AML-193 (cell line): ENCODE measurements around the gene PLXNC1.
A peak's percentile ranks its signal among the peaks of the same experiment; 100 is the strongest.

Experiments
- DNase-seq, 2 experiments: peaks; one replicate each; lab custom pipeline; 2025; lab: John Stamatoyannopoulos, UW

Gene PLXNC1

DNA sequence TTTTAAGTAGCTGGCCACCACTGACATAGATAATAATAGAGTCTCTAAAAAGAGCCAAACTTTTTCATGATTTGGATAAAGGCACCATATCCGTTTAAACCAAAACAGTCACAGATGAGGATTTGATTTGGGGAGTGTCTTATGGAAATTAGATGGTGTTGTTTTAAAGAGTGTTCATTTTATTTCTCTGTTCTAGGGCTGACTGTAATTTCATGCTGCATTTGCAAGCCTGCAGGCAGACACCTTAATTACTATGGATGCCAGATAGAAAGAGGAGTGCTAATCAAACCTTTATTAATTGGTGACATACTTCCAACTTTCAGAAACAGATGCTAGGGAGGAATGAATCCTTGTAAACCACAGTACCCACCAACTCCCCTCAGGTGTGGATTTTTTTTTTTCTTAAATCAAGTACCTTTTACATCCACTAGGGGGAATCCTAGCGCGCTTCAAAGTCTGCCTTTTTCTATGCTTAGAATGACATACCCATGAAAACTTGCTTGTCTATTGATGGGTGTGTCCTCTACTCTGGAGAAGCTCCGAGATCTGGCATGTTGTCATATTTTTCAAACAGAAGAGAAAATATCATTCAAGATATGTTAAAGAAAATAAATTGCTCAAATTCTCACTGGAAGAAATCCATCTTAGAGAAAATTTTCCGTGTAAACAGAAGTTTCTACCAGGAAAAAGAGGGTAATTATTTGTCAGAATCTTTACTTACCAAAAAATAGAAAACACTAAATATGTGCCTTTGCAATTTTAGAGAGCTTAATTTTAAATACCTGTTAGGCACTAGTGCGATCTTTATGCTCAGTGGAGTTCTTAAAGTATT lies 14.2 kb upstream of the PLXNC1 start:
- DNase-seq: peak; percentile 62 to 63

DNA sequence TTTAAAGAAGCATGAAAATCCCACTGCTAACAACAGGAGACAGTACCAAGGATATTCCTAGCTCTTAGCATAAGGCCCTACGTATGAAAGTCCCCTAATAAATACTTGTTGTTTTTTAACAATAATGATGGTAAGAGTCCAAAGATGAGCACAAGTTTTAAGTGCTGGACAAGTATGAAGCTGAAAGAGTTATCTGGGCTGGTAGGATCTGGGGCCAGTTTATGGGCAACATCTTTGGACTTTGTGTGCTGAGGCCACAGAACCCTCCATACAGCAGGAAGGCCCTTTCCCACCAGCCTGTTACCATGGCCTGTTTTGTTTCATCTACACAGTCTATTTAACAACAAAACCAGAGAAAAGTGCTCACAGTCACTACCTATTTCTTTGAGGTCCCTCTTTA lies 12.5 kb upstream of the PLXNC1 start:
- DNase-seq: no peak

DNA sequence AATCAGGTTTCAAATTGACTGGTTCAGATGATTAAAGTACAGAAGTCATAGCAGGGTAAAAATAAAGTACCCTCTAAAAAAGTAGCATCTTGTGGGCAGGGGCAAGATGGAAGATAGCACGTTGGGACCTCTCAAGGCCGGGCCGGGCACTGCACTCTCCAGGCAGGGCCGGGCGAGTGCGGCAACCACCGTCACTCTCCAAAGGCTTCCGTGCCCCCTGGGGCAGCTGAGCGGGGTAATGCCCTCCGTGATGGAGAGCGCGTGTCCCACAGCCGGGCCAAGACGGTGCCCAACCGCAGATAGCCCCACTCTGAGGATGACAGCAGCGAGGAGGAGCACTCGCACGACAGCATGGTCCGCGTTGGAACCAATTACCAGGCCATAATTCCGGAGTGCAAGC lies 8.6 kb upstream of the PLXNC1 start:
- DNase-seq: no peak

DNA sequence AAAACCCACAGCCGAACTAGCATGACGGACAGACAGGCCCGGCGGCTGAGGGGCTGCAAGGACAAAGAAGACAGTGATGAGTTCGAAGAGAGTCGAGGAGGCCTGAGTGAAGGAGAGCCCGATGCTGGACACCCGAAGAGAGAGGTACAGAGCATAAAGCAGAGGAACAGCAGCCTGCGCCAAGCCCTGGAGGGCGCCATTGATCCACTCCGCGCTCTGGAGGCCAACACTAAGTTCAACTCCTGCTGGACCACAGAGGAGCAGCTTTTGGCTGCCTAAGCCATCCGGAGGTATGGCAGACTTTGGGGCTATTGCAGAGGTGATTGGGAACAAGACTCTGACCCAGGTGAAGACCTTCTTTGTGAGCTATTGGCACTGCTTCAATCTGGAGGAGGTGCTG lies 7.8 kb upstream of the PLXNC1 start:
- DNase-seq: peak; percentile 10 to 20

DNA sequence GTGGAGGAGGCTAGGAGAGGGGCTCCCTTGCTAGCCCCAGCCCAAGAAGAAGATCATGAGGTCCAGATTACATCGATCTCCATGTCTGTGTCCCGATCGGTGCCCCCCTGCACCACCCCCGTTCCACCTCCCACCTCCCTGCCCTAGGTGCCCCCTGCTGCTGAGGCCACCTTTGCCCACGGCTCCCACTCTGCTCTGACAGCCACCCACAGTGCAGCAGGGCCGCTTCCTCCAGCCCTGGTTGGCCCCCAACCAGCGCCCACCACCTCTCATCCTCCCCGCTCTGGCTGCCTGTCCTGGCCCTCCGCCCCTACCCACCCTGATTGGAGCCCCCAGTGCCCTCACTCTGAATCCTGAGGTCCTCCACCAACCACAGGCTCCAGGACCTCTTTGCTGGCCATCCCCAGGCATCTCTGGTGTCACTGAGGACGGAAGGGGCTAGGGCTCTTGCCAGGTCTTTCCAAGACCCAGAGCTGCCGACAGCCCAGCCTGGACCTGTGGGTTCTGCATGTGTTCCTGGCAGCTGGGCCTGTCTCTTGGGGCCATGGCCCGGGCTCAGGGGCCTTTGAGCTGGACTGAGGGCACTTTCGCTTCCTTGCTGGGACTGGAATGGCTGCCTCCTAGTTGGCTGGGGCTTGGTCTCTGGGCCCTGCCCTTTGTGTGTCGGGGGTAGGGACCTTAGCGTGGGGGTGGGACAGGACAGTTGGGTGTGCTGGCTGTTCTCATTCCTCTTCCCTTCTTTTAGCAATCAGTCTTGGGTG lies 7.2 kb upstream of the PLXNC1 start:
- DNase-seq: no peak

DNA sequence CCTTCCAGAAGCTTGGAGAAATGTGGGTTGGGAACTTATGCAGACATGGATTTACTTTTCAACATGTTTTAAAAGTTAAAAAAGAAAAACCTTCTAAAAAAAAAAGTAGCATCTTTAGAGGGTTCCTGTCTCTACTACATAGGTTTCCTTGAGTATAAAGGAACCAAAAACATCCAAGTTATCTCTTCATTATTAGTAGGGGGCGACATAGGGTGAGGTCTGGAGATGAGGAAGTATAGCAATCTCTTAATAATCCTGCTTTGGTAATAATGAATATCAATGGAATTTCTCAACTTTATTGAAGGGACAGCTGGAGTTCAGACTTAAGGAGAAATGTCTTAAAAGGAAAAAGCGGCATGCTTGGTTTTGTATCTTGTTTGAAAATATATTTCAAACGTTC lies 6.5 kb upstream of the PLXNC1 start:
- no peak for DNase-seq

DNA sequence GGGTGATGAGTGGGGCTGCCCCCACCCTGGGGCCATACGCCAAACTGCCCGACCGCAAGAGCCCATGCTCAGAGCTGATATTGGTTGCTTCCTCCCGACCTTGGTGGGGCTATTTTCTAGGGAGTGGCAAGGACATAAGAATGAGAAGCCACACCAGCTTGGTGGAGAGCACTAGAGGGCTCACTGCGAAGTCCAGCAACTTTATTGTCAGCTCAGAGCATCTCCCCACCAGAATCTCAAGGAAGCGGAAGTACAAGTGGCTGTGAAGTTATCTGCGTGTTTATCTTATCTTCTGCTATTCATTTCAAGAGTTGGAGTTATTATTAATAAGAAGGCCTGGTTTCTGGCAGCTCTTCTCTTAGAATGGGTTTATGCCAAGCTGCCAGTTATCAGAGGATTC lies 4.9 kb upstream of the PLXNC1 start:
- DNase-seq: no peak

DNA sequence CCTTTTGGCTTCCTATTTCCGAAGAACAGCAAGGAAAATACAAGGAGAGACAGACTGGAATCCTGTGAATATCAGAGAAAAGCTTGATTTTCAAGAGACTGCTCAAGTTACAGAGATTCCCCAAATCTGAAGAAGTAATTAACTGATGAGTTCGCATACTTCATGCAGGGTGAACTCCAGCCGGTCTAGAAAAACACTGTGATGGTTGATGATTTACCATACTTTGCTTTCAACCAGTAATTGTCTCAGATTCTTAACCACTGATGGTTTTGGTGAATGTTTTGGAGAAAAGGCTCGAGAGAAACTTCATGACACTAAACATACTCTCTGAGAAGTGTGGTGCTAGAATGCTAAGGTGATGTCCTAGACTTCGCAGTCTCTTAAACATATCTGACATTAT lies 4.4 kb upstream of the PLXNC1 start:
- no peak for DNase-seq

DNA sequence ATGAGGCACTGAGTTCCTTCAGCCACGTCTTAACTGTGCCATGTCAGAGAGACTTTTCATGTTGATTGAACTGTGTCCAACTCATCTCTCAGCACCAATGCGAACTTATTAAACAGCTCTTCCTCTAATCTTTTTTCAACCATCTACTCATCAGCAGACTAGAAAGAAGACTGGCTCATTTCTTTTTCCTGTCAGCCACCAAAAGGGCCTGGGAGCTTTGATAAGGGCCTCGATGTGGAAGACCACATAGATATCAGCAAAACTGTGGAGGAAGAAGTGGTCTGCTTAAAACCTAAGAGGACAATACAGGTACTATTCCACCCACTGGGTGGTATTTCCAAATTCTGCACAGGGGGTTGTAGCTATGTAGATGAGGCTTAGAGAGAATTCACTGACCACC lies 3.6 kb upstream of the PLXNC1 start:
- DNase-seq: no peak

DNA sequence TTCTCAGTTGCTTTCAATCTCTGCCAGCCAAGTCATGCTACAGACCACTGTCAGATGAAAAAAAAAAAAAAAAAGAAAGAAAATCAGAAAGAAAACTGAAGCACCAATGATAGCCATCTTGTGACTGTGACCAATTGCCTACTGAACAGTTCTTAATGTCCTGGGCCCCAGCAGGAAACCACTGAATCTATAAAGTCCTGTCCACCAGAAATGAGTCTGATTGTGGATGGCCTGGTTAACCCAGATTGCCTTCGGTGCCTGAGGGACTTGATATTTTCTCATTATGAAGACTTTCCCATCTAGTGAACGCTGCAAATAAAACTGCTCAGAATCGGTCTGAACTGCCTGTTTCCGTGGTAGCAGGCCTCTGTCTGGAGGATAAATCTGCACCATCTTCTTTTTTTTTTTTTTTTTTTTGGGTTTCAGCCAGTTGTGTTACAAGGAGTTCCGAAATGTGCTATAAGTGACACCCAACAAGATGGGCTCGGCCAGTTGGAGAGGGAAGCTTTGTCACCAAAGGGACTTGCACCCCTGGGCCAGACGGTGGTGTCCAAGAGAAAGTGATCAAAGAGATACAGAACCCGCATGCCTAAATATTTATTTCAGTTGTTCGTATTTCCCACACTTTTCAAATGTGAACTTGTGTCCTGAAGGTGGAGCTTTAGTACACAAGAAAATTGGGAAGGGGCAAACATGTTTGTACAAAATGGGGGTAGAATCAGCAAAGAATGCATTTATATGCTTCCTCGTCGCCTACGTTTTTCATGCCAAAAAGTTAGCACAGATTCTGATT lies 3.0 kb upstream of the PLXNC1 start:
- peak; percentile 34 to 57 for DNase-seq

DNA sequence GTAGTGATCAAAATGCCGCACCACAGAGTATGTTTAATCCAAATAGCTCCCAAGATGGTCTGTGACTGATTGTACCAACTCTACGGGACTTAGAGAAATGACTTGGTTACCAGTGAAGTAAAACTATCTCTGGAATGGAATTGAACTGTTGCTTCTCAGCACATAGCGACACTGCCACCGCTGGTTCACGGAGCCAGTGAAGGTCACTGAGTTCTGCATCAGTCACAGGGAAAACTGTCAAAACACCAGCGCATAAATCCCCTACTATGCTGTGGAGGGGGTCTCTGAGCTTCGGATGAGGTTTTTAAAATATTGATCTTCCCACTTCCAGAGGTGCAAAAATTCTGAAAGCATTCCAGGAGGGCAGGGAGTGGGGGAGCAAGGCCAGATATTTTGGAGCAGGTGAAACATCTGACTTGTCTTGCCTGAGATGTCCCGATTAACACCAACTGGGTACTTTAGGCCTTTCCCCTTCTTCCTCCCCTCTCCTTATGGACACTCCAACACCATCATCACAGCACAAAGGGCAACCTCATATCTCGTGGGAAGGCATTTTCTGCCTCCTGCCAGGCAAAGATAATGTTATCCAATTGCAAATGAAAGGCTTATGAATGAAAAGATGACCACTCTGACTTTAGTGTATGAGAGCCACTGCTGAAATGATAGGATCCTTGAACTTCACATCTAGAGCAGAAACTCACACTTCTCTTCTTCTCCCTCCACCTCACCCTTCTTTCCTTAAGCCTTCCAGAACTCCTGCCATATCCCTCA lies 2.0 kb upstream of the PLXNC1 start:
- DNase-seq: no peak

DNA sequence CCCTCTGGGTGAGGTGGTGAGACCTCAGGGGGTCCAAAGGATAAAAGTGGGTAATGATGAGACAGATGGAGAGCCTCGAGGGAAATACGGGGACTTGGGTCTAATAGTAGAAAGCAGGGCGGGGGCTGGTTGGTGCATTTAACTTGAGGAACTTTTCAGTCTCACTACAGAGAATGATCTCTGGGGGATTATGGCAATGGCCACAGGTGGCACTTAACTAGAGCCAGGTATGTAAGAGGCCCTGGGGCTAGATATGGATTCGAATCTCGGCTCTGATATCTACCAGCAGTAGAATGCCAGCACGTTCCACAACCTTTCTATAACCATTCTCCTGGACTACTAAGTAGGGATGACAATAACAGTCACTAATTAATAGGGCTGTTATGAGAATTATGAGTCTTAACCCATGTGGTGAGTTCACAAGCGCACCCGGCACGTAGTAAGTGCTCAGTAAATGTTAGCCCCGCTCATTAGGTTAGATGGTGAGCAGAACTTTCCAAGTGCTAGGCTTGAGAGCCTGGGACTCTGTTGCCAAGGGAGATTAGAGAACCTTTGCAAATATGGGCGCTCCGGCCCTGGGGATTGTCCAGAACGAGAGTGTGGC lies 888 bp upstream of the PLXNC1 start:
- no peak for DNase-seq

DNA sequence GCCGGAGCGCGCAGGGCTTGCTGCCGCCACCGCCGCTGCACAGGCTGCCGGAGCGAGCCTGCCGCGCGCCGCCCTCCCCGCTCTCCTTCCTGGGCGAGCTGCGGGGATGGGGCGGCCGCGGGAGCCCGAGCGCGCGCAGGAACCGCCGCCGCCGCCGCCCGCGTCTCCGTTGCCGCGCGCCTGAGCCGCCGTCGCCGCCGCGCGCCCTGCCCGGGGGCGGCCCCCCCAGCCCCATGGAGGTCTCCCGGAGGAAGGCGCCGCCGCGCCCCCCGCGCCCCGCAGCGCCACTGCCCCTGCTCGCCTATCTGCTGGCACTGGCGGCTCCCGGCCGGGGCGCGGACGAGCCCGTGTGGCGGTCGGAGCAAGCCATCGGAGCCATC lies 352 bp downstream of the PLXNC1 start:
- DNase-seq: no peak

DNA sequence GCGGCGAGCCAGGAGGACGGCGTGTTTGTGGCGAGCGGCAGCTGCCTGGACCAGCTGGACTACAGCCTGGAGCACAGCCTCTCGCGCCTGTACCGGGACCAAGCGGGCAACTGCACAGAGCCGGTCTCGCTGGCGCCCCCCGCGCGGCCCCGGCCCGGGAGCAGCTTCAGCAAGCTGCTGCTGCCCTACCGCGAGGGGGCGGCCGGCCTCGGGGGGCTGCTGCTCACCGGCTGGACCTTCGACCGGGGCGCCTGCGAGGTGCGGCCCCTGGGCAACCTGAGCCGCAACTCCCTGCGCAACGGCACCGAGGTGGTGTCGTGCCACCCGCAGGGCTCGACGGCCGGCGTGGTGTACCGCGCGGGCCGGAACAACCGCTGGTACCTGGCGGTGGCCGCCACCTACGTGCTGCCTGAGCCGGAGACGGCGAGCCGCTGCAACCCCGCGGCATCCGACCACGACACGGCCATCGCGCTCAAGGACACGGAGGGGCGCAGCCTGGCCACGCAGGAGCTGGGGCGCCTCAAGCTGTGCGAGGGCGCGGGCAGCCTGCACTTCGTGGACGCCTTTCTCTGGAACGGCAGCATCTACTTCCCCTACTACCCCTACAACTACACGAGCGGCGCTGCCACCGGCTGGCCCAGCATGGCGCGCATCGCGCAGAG lies 873 bp downstream of the PLXNC1 start:
- peak in 1 of 2 experiments; percentile 29 for DNase-seq

DNA sequence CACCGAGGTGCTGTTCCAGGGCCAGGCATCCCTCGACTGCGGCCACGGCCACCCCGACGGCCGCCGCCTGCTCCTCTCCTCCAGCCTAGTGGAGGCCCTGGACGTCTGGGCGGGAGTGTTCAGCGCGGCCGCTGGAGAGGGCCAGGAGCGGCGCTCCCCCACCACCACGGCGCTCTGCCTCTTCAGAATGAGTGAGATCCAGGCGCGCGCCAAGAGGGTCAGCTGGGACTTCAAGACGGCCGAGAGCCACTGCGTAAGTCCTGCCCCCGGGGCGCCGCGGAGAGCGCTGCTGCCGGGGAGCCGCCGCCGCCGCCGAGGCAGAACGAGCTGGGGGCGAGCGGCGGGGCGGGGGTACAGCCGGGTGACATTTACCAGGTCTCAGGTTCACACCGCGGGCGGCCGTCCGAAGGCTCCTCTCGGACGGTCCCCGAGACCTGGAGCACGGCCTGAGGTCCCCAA lies 1.4 kb downstream of the PLXNC1 start:
- DNase-seq: no peak

DNA sequence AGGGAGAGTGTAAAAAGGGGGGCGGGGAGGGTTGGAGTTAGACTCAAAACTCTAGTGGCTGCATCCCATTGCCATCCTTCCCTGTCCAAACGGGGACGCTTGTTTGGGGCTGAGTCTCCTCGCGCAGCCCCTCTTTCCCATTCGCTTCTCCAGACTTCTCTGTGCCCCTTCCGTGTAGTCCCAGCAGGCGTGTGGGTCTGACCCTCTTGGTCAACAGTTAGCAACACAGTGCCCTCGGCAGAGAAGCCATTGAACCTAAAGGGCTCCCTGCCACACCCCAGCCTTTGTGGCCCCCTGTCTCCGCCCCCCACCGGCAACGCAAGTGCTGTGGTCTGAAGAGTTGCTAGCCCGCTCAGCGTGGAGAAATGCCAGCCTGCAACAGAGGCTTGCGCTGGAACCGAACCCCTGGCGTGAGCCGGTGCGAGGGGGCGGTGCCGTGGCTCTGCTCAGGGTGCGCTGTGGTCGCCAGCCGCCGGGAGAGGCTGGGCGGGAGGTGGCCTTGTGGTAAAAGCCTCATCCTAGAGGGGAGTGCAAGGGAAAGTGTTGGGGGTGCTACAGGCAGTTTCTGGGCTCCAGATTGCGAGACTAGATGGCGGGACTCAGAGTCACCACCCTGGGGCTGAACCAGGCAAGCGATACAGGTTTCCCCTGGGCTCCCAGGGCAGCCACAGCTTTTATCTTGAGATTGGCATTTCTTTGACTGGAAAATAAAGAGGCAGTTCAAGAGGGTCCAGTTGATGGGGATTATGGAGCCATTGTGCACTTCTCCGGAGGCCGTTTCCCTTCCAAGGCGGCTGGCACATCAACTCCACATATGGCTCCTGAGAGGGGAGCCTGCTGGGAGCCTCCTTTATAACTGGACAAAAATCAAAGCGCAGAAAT lies 2.1 kb downstream of the PLXNC1 start:
- DNase-seq: no peak

DNA sequence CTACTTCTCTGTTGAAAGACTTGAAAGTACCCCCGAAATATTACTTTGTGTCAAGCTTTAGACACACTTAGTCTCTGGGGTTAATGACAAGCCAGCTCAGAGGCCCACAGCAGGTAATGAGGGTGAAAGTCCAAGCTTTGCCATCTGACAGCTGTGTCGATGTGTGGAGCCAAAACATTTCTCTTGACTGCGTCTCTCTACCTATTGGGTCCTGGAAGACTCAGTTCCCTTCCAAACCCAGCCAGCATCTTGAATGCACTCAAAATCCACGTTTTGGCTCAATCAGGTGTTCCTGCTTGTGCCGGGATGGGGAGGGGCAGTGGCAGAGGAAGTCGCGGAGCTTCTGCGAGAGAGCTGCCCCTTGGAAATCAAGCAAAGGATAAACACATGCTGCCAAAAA lies 3.2 kb downstream of the PLXNC1 start:
- DNase-seq: no peak

DNA sequence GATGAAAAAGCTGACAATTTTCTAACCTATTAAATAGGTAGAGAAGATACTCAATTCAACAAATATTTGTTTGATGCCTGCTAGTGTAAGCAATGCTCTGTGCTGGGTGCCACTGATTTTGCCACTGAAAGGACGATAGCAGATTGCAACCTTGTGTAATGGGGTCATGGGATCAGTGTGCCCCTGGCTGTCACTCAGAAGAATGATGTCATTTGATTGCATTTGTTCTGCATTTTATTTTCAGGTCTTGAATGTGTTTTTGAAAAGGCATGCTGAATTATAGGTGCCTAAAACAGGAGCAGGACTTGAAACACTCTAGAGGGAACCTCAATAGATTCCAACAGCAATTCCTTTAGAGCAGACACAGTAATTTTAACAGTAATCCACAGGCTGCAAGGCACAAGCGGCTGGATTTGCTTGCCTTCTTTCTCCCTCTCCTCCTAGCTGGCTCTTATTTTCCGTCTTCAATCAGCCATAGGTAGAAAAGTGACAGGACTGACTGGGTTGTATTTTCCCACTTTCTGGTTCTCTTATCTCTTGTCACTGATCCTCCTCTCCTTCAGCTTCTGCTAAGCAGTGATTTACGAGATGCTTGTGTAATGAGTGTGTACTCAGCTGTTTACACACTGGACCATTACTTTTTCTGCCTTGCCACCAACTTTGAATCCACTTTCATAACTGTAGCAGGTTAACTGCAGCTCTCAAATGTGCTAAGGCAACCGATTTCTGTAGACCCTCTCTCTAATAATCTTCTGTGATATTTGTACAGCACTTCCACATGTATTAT lies 4.1 kb downstream of the PLXNC1 start:
- DNase-seq: no peak

DNA sequence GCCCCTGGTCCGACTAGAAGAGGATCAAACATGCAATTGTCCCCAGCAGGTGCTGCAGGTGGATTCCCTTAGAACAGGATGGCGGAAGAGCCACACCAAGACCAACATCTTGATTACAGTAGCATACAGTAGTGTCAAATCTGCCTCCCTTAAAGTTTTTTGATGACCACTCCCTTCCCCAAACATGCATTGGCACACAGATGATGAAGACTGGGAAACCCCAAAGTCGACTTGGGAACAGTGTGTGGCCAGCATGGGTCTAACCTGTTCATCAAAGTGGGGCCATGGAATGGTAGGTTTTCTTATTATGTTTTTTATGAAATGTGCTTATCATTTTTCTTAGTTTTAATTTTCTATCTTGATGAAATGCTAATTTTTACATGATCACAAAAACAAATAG lies 8.8 kb downstream of the PLXNC1 start:
- DNase-seq: no peak
